Measurements from ENCODE around the gene CCDC170. TPM values are rescaled to one million over a fixed set of nuclear protein-coding genes. Genes with fewer than 3 reads are reported as not detected.

Gene CCDC170
- total and polyA plus RNA-seq, 4 donors = 0.37 to 0.59 (median 0.45) TPM

- no peak for DNase-seq (ENCODE audit: low spot score)
- Histone ChIP-seq H3K4me1 (ENCODE audit: control insufficient read depth in 4 of 4, insufficient read depth in 4 of 4, low read length in 3 of 4) (no peaks in the 10 kb centered on the region), H3K4me3 (ENCODE audit: low read depth in 1 of 3, low read length in 3 of 3) (no peak overlapping the region), H3K36me3 (ENCODE audit: control insufficient read depth in 4 of 4, insufficient read depth in 3 of 4, low read depth in 1 of 4, low read length in 3 of 4) (no peaks in the 10 kb centered on the region), H3K9ac (ENCODE audit: low read depth in 1 of 2, low read length in 2 of 2) (no peak overlapping the region), H3K27ac (ENCODE audit: low read depth in 1 of 2, low read length in 2 of 2) (no peak overlapping the region), H3K27me3 (ENCODE audit: control insufficient read depth in 4 of 4, insufficient read depth in 4 of 4, low read length in 3 of 4) (no peaks in the 10 kb centered on the region), H3K9me3 (ENCODE audit: control insufficient read depth in 4 of 4, low read length in 3 of 4) (no peaks in the 10 kb centered on the region)
- 72% methylated on average over 5 of the region's 5 CpGs for WGBS
- TF ChIP-seq RAD21 (IDR thresholded peaks at IDR 0.05) = no peak
- TF ChIP-seq GABPA (IDR thresholded peaks at IDR 0.05 in 1 of 2, conservative IDR thresholded peaks at IDR 0.05 in 1 of 2) = no peak
- TF ChIP-seq FOXA1 (IDR thresholded peaks at IDR 0.05) = no peak
- no peak for TF ChIP-seq NR2F2 (IDR thresholded peaks at IDR 0.05)
- TF ChIP-seq EGR1 (IDR thresholded peaks at IDR 0.05; ENCODE audit: low read depth in 2 of 2) = no peak
- TF ChIP-seq ATF3 (IDR thresholded peaks at IDR 0.05) = no peak
- TF ChIP-seq CTCF (IDR thresholded peaks at IDR 0.05; ENCODE audit: low read depth, low read length, missing input control) = no peak
- no peak for TF ChIP-seq TAF1 (conservative IDR thresholded peaks at IDR 0.05)
- TF ChIP-seq JUND (IDR thresholded peaks at IDR 0.05) = no peak
- no peak for TF ChIP-seq RXRA (IDR thresholded peaks at IDR 0.05)
- TF ChIP-seq HNF4A (conservative IDR thresholded peaks at IDR 0.05) = no peak
- TF ChIP-seq HNF4G (IDR thresholded peaks at IDR 0.05) = no peak
- TF ChIP-seq REST (IDR thresholded peaks at IDR 0.05) = no peak
- TF ChIP-seq MAX (IDR thresholded peaks at IDR 0.05) = no peak
- TF ChIP-seq ZBTB33 (IDR thresholded peaks at IDR 0.05) = no peak
- no peak for TF ChIP-seq YY1 (IDR thresholded peaks at IDR 0.05)
- no peak for TF ChIP-seq SP1 (IDR thresholded peaks at IDR 0.05)
- TF ChIP-seq FOXA2 (IDR thresholded peaks at IDR 0.05) = no peak
Observed at GRCh38 chr6:151512481-151512880, 18.7 kb downstream of the CCDC170 start.
